HG03095 (cell line): ENCODE data around the gene HPCA.

ENCODE experiments used
- ATAC-seq: cut with Tn5 transposase; IDR thresholded peaks from one replicate; pipeline ENCODE4 v1.9.1; 2021; ENCODE audit warnings: moderate library complexity; ENCODE audit not compliant: unreplicated experiment

The HPCA gene

DNA sequence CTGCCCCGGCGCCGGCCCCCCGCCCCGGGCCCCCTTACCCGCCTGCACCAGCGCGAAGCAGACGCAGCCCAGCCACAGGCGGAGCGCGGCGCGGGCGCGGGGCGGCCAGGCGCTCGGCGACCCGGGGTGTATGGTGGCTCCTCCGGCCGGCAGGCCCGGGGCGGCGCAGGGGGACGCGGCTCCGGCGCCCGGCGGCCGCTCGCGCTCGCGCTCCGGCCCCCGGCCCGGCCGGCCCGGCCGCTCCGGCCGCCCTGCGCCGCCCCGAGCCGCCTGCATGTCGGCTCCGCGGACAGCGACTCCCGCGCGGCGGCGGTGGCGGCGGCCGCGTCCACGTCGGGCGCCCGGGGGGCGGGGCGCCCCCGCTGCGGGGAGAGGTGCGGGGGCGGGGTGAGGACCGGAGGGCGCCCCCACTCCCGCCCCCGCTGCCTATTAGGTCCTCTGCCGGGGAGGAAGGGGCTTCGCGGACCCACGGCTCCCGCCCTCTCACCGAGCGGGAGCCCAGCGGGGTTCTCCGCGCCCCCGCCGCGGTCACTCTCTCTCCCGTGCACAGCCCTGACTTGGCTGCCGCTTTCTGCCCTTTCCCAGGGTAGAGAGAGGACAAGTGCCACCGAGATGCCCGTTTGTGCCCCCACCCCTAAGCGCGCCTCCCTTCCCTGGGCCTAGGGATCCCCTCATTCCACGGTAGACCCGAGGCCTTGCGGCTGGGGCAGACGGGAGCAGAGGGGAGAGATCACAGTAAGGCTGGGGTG lies 15.5 kb upstream of the HPCA start, which contains the start of gene FNDC5:
TSS of gene FNDC5 (minus strand) at position 298 of the 749 bp plus-strand sequence.
- no peak for ATAC-seq

DNA sequence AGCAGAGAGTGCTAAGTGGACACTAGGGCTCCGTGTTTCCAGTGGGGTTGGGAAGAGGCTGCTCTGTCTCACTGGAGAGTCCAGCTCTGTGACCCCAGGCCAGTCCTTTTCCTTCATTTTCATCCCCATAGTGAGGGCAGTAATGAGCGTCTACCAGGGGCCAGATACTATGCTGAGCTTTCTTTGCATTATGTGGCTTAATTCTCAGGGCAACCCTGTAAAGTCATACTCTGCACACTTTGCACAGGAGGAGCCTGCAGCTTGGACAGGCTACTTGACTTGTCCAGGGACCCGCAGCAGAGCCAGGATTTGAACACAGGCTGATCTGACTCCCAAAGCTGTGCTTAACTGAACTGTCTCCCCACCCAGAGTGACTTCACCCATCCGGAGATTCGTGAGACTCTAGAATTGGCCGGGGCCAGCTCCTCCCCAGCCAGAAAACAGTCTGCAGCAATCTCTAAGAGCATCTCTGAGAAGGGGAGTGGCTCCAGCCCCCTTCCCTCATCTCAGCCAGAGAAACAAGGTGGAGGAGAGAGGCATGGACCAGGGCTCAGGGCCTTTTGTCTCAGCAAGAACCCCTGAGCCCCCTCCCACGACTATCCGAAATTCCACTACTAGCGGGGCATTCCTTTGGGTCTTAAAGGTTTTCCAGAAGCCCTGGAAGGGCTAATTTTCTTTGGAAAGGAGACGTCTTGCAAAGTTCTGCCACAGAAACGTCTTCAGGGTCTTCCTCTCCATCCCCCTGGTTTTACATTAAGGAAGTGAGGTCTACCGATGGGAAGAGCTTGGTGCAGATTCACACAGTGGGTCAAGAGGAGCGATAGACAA lies 14.7 kb upstream of the HPCA start:
- no peak for ATAC-seq

DNA sequence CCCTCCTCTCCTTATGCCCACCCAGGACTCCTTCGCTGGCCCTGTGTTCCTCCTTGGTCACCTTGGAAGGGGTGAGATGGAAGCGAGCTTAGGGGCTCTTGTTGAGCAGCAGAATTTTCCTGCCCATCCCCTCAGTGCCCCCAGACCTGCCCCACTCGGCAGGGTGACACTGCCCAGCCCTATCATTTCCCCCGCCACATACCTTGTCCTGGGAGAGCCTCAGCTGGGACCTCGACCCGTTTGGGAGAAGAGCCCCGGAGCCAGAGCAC lies 14.2 kb upstream of the HPCA start:
- no peak for ATAC-seq

DNA sequence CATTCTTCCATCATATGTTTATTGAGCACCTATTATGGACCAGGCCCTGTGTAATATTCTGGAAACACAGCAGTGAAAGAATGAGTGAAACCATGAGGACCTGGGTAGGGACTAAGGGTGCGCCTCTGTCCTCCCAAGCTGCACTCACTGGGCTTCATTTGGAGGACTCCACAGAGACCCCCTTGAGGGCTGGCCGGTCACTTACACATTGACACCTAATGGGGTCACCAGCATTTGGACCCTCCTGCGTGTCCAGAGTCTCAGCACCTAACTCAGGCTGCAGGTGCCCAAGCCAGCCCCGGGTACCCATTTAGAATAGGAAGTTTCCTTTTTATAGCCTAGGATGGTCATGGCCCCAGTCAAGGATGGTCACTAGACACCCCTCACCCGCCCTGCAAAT lies 12.8 kb upstream of the HPCA start:
- ATAC-seq, result no peak

DNA sequence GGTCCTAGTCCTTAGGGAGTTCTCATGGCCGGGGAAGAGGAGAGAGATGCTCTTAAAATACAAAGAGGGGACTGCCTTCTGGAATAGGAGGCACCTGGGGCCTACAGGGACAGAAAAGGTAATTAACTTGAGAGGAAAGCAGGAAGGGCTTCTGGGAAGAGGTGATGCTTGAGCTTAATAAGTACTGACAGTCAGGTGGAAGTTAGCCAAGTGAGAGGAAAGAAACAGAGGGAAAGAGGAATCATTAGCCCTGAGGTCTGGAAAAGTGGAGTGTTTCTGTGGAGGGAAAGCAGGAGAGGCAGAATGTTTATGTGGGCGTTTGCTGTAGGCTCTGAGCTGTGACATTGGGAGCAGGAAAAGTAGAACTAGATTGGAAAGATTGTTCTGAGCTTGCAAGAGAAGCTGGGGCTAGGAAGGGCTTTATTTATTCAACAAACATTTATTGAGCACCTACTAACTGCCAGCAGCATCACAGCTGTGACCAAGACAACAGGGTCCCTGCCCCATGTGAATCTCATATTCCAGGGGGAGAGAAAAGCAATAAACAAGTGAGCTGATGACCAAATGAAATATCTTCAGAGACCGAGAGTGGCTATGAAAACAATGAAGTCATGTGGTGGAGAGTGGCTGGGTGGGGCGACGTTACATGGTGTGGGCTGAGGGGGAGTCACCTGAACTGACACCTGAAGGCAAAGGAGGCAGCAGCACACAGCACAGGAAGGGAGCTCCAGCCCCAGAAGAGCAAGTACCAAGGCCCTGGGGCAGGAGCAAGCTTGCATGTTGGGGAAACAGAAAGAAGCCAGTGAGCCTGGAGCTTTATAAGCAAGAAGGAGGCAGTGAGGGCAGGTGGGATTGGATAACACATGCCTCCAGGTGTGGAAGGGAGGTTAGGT lies 11.2 kb upstream of the HPCA start:
- no peak for ATAC-seq

DNA sequence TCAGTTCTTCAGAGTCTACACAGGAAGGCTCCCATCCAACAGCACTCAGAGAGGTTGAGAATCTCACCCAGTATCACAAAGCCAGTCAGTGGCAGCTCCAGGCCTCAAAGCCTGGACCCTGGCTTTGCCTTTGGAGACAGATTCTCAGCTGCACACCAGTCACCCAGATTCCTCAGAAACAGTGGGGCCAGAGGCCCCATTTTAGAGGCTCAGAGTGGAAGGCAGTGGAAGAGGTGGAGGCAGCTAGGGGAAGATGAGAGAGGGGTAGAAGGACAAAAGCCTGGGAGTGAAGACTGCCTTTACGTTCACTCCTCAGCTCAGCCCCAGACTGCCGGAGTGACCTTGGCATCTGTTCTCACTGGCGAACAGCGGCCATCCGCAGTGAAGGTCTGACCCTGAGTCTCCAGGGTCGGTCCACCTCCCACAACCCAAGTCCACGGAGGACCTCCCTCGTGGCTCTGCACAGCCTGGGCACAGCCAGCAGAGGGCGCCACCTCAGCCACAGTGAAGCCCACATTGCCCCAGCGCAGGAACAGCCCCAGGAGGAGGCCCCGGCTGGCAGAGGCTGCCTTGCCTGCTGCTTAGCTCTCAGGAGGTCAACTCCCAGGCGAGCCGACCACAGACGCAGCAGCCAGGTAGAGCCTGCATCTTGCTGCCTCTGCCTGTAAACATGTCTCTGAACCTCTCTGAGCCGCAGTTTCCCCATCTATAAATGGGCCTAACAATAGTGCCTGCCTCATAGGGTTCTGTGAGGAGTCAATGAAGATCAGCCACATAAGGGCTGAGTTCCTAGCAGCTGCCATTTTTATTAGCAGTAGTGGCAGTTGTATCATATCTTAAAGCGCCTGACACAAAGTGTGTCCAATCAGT lies 9.7 kb upstream of the HPCA start:
- ATAC-seq, result no peak

DNA sequence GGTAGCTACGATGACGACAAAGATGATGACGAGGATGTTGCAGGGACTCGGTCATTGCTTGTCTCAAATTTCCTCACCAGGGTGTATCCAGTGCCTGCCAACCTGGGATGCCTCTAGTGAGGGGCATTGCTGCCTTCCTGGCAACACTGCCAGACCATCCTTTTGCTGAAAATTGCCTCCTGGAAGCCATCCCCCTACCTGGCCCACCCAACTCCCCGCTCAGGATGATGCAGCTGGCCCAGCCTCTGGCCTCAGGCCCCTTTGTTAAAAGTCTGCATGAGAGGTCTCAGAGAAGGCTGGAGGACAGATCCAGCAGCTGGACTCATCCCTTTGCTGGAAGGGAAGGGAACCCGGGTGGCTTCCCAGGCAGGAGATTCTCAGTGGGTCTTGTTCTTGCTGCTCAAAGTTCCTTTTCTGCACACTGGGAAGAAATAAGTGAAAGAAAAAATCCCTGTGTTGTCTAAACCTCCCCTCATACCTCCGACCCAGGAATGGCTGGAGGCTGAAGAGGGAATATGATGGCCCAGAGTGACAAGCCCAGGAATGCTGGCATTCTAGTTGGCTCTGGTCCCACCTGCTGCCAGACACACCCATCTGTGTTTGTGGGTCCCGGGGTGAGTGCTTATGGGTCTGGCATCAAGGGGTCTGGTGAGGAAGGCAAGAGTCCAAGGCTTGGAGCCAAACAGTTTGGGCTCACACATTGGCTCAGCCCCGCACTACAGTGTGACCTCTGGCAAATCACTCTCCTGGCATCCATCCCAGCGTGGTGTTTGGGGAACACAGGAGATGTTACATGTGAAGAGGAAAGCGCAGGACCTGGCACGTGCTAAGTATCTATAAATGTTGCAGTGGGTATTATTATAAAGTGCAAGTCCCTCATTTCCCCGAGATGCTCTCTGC lies 8.8 kb upstream of the HPCA start:
- ATAC-seq, result no peak

DNA sequence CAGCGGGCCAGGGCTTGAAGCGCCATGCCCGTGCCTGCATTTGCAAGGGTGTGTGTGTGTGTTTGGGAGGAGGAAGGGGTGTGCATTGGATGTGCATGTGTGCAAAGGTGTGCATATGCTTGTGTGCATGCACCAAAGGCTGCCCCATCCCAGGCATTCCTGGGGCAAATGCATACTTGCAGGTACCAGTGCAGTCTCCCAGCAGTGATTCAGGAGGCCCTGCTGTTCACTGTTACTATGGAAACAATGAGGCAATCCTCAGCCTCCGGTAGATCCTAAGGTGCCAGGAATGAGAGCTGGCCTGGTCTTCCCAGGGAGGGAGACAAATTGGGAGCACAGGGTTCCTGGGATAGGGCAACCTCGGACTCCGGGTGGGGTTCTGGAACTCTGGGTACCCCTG lies 8.1 kb upstream of the HPCA start:
- no peak for ATAC-seq

DNA sequence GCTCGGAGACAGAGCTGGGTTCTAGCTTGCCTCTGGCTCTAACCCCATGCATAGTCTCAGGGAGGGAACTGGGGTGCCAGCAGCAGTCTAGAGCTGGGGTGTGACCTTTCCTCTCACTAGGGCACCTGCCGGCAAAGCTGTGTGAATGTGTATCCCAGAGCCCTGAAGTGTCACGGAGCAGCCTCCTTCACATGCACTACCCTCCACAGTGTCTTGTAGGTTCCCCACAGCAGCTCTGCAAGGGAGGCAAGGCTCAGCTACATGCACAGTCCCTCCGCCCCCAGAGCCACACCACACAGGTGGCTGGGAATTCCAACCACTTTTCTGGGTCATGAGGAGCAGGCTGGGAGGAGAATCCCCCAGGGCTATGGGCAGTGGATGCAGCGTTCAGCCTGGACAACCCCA lies 7.7 kb upstream of the HPCA start:
- ATAC-seq, result no peak

DNA sequence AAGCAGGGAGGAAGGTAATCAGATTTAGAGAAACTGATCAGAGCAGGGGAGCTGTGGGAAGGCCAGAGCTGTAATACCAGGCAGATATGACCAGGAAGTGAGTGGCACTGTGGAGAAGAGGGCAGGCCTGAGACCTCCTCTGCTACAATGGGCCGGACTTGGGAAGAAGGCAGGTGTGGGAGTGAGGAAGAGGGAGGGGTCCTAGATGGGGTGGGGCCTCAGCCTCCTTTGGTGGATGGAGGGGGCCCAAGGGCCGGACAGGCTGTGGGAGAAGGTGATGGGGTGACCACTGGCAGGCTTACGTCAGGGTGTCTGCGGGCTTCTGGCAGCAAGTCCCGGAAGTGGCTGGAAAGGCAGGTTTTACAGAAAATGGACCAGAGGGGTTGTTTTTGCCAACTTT lies 5.0 kb upstream of the HPCA start:
- ATAC-seq, result no peak

DNA sequence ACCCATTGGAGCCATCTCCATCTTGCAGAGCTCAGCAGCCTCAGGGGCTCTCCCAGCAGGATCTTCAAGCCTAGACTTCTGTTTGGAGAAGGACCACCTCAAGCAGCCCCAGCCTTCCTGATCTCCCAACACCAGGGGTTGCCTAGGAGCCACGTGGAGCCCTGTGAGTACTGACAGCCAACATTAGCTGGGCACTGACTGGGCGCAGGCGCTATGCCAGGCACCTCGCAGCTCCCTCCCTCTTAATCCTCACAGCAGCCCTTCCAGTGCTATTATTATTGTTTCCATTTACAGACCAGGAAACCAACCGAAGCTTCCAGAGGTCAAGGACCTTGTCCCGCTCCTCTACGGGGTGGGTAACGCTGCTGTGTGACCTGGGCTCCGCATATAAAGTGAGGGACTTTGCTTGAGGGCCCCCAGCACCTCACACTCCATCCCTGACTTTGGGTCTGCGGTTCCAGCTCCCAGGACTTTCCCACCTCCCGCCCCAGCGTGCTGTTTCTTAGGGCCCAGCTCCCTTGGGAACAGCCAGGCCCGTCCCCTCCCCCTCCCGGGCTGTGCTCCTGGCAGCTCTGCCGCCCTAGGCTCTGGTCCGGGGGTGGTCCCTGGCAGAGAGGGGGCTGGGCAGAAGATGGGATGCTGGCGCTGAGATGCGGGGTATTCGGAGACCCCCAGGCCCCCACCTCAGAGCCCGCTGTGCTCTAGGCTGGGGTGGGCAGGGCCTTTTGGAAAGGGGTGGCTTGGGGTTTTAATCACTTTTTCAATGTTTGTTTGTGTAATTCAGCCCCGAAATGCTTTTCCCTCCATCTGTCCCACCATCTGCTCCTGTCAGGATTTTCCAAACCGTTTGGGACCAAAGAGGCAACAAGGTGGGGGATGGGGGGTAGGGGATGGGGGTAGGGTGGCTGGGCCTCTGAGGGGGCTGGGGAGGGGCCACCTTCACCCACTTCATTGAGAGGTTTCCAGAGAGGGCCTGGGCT lies 4.1 kb upstream of the HPCA start:
- ATAC-seq, result no peak

DNA sequence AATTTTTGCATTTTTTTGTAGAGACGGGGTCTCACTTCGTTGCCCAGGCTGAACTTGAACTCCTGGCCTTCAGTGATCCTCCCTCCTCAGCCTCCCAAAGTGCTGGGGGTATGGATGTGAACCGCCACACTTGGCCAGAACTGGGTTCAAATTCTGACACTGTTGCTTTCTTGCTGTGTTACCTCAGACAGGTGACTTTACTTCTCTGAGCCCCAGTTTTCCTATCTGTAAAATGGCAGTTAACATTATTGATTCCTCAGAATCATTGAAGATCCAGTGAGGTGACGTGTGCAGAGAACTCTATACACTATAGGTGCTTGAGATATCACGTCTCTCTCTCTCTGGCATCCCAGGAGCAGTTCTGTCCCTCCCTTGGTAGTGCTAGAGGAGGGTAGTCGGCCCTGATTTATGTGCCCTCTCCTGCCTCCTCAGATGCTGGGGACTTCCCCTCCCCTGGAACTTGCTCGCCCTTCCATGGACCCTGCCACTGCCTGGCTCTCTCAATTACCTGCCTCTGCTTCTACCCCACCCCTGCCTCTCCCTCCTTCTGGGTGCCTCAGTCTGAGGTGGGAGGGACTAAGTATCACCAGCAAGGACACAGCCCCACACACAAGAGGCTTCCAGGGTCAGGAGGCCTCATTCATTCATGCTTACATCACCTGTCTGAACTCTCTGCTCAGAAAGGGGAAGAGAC lies 2.8 kb upstream of the HPCA start:
- no peak for ATAC-seq

DNA sequence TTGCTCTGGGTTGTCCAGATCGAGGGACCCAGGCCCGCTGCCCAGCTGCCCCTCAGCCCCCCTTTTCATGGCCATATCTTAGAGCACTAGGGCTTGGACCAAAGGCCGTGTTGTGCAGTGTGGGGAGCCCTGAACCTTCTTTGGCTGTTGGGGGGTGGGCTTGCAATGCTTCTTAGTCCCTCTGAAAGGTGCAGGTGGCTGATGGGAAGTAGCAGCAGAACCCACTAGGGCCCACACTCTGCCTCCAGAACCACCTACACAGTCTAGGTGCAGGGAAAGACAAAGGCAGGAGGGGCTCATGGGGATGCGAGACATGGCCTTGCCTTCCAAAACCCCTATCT lies 2.3 kb upstream of the HPCA start:
- no peak for ATAC-seq

DNA sequence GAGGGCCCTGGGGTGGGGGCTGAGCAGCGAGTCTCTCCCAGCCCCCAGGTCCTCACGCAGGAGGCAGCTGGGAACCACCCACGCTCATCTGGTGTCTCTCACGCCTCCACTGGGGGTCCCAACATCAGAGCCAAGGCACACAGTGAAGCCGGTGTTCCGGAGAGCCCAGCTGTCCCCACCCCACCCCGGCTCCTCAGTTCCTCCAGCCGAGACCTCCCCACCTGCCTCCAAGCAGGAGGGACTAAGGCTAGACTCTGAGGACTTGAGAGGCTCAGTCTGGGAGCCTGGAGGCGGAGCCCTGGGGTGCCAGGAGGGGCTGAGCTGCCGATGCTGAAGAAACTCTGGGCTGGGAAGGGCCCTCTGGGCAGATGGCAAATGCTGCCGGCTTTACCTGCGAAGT lies 1.6 kb upstream of the HPCA start:
- no peak for ATAC-seq

DNA sequence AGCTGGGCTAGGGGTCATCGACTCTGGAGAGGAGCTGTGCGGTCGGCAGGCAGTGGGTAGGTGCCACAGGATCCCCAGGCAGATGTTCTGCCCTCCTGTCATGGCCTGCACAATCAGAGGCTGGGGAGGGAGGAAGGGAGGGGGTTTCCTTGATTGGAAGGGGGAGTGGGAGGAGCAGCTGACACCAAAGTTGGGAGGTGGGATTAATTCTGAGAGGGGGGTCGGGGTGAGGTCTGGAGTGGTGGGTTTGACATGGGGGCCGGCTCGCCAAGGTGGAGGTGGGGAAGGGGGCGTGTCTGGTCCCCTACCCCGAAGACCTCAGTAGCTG lies 651 bp upstream of the HPCA start:
- ATAC-seq, result no peak

DNA sequence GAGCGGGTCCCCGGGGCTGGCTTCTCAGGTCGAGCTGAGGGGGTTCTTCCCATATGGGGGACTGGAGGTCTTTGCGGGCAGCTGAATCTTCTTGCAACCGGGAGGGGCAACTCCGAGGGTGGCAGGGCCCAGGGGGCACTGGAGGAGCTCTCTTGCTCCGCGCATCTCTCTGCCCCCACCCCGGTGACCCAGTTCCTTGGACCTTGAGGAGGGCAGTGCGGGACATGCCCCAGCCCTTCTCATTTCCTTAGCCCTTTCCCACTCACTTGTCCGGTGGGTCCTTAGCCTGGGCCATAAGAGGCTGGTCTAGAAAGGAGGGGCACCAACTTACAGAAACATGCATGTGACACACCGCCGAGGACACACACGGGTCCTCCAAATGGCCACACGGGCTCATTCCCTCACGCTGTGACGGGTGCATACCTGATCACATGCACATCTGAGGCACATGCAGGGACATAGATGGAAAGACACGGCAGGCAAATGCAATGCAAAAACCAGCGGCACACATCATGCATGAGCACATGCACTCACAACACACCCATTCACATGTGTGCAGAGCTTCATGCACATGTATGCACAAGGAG lies 630 bp downstream of the HPCA start:
- ATAC-seq, result no peak

DNA sequence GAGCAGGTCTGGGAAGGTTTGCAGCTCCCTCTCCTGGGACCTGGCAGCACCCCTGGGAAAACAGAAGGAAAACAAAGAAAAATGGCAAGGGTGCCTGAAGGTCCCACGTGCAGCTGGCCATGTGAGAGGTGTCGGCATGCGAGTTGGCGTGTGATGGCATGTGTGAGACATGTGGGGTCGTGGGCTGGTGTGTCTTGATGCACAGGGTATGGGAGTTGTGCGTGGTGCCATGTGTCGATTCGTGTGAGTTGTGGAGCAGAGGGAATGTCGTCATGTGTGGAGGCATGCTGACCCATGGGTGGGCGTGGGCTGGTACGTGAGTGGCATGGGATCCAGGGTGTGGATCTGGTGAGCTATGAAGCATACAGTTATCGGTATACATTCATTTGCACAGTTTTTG lies 1.3 kb downstream of the HPCA start:
- ATAC-seq, result no peak

DNA sequence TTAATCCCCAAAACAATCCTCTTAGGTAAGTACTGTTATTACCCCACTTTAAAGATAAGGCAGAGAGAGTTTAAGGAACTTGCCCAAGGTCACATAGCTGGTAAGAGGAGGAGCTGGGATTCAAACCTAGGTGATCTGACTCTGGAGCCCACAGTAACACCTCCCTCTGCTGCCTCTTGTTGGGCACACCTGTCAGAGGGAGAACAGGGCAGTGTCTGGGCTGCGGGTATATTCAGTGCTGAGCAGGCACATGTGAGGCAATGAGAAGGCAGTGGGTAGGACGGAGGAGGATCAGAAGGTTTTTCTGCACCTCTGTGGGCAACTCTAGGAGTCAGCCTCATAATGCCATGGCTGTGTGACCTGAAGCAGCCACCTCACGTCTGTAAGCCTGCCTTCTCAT lies 1.8 kb downstream of the HPCA start:
- no peak for ATAC-seq
